Frontal cortex (tissue), 4 donors: ENCODE data around the gene NFATC1. TPM values are rescaled to one million over a fixed set of nuclear protein-coding genes. Genes with fewer than 3 reads are reported as not detected.

Source experiments
- DNase-seq, 2 donors: peaks; one replicate each; pipeline ENCODE4 v3.0.0; 2012; ENCODE audit warnings: low spot score in 2 of 2
- FAIRE-seq: peaks from 2 replicates; lab custom pipeline; 2012; peaks lifted over from hg19 to GRCh38; lab: Jason Lieb, UNC
- total RNA-seq: library from RNA; depleted of rRNA; stranded (reverse); fragments of >200 nt; gene quantifications from one replicate; pipeline ENCODE4 v1.2.3, GENCODE V29; 2014
- donor health status: control.
- donor health status: control.
- donor health status: control.

NFATC1 gene
- total RNA-seq, 1 donor from 2014 or later = 0.41 TPM

GRCh38 chr18:79554945-79555645 lies 159.4 kb downstream of the NFATC1 start:
- FAIRE-seq (no peak), DNase-seq (no peak)

GRCh38 chr18:79555885-79556284 lies 160.2 kb downstream of the NFATC1 start:
- FAIRE-seq (no peak), DNase-seq (no peak)

DNA sequence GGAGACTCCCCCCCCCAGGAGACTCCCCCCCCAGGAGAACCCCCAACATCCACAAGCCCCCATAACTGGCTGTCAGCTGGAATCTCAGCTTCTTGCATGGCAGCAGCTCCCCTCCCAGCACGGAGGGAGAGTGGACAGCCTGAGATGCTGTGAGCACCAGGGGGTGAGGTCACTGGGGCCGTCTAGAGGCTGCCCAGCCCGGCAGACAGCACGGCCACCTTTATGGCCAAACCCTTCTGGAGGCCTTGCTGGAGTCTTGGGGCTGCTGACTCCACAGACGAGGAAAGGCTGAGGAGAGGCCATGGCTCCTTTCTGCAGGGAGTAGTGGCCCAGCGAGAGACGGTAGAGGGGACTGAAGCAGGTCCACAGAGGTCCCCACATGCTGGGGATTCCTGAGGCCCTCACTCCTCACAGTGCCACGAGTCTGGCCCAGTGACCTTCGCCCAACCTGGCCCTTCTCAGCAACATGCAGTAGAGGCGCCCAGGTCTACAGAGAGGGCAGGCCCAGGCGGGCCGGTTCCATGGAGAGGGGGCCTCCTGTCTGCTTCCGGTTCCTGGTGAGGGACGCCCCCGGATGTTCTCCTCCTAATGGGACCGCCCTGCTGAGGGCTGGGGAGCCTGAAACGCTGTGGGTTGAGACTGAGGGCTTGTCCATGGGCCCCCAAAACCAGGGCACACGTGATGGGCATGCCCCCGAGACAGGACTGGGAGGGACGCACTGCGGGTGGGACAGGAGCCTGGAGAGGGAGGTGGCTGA lies 161.3 kb downstream of the NFATC1 start:
- FAIRE-seq = no peak
- no peak for DNase-seq

DNA sequence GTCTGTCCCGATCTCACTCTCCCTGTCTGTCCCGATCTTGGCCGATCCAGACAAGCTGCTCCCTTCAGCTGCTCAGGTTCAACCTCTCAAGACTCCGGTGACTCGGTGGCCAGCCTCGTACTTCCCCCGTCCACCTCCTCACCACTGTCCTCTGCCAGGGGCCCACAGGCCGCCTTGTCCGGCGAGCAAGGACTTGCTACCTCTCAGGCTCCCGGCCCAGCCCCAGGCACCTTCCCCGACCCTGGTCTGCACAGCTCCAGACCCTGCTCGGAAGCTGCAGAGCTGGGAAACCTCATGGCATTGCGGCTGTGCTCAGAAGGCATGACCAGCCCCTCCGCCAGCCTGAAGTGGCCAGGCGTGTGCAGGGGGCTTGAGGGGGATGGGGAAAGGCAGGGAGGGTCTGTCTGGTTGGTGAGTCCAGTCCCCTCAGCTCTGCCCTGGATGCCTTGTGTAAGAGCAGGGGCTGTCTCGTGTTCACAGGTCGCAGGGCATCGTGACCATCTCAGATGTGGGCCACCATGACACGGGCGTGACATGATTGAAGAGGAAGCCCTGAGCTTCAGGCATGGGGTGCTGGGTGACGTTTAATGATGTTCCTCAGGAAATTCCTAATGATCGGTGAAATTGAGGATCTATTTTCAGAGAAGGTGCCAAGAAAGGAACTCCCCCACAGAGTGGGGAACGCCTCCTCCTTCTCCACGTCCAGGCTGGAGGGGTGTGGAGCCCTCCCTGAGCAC lies 162.6 kb downstream of the NFATC1 start:
- DNase-seq (no peak), FAIRE-seq (no peak)

DNA sequence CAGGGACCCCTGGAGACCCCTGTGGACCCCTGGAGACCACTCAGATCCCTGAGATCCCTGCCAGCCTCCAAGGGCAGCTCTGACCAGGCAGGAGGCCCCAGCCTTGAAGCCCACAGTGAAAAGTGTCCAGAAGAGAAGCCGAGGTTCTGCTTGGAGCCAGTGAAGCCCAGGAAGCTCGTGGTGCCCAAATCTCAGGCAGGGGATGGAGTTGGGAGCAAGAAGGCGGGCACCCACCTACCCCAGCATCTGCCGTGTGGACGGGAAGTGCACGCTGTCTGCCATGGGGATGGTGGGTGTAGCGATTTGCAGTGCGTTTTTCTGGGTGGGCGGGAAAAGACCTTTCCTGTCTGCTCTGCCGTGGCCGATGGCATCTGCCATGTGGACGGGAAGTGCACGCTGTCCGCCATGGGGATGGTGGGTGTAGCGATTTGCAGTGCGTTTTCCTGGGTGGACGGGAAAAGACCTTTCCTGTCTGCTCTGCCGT lies 163.2 kb downstream of the NFATC1 start:
- DNase-seq (no peak), FAIRE-seq (no peak)

- no peak for FAIRE-seq
- DNase-seq = no peak
Measured at GRCh38 chr18:79559436-79559835, 163.7 kb downstream of the NFATC1 start.

GRCh38 chr18:79560042-79560860 lies 164.5 kb downstream of the NFATC1 start:
- DNase-seq (no peak), FAIRE-seq (no peak)

- no peak for FAIRE-seq
Measured at GRCh38 chr18:79560861-79561210, 165.1 kb downstream of the NFATC1 start.

DNA sequence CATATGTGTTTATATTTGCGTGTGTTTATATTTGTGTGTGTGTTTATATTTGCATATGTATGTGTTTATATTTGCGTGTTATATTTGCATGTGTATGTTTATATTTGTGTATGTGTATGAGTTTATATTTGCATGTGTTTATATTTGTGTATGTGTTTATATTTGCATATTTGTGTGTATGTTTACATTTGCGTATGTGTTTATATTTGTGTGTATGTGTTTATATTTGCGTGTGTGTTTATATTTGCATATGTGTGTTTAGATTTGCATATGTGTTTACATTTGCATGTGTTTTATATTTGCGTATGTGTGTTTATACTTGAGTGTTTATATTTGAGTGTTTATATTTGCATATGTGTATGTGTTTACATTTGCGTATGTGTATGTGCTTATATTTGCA lies 168.2 kb downstream of the NFATC1 start:
- FAIRE-seq (peak; percentile 57), DNase-seq (no peak)

More at GRCh38 chr18:79560861-79561210, 165.1 kb downstream of the NFATC1 start:
- no peak for DNase-seq

GRCh38 chr18:79564441-79564840 lies 168.7 kb downstream of the NFATC1 start:
- no peak for DNase-seq
- no peak for FAIRE-seq

DNA sequence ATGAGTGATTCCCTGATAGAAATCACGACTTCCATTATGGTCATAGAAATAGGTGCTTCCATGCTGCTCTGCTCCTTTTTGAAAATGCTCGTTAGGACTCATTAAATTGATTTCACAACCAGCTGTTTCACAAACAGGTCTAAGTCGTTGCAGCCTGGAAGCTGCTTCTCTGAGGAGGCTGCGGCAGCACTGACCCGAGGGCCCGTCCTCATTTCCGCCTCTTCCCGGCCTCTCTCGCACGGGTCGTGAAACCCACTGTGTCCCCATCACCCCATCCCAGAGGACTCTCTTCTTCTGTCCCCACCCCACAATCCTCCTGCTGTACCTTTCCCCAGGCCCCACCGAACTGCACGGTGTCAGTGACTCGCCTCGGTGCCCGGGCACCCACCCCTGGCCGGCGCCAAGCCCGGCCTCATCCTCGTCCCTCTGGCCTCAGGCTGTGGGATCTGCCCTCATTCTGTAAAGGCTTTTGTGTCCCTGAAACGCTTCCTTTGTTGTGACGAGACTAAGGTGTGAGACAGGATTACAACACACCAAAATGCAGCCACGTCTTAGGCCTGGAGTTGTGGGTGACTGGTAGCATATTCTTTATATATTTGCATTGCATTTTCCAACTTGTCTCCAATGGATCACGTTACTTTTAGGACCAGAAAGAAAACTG lies 171.2 kb downstream of the NFATC1 start:
- no peak for DNase-seq

DNA sequence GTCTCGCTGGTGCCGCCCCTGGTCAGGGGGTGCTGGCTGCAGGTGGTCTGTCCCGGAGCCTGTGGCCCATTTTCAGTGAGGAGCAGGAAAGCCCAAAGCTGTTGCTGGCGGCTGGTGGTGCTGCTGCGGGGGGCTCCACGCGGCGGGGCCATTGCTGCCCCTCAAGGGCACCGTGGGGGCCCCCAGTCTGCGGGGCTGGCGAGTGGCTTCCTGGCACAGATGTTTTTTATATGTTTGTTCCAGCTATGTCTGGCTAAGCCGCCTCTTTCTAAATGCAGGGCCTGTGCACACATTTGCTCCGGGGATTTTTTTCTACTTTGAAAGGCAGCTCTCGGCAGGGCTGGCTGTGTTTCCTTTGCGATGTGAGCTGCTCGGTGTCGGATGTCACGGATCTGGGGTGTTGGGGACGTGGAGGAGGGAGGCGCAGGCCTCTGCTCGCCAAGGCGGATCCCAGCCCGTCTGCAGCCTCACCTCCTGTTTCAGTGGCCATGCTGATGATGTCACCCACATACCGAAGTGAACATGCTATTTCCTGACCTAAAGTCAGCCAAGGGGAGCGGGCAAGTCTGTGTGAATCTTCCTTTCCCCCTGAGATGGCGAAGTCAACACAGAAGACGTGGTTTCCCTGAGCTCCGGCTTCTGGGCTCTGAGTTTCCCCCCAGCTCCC lies 171.9 kb downstream of the NFATC1 start:
- DNase-seq = no peak
- FAIRE-seq = no peak

More for the DNA sequence above, 171.2 kb downstream of the NFATC1 start:
- no peak for FAIRE-seq

DNA sequence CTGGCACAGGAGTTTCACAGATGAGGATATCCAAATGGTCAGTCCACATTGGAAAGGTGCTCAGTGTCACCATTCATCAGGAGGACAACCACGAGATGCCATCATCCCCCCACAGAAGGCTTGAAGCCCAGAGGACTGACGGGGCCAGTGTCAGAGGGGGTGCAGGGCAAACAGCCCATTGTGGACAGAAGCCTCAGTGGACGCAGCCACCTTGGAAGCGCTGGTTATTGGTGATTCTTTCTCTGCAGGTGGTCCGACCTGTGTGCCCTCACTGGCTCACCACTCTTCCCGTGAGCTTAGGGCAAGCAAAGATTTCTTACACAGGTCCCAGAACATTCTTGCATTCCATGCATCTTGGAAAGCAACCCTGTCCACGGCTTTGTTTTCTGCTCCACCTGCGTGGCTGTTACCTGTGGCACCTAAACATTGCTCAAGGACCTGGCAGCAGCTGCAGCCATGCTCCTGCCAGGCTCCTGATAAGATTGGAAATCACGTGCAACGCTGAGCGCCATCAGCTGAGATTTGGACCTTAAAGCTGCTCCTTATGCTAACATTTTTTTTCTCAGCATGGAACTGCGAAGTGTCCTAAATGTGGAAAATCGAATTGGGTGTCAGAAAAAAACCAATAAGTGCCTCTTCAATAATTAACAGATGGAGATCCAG lies 172.9 kb downstream of the NFATC1 start:
- no peak for DNase-seq
- FAIRE-seq = no peak

DNA sequence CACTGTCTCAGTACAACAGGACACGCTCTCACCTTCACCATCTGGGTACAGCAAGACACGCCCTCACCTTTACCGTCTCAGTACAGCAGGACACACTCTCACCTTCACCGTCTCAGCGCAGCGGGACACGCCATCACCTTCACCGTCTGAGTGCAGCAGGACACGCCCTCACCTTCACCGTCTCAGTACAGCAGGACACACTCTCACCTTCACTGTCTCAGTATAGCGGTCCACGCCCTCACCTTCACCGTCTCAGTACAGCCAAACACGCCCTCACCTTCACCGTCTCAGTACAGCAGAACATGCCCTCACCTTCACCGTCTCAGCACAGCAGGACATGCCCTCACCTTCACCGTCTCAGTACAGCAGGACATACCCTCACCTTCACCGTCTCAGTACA lies 174.0 kb downstream of the NFATC1 start:
- FAIRE-seq (no peak), DNase-seq (no peak)

DNA sequence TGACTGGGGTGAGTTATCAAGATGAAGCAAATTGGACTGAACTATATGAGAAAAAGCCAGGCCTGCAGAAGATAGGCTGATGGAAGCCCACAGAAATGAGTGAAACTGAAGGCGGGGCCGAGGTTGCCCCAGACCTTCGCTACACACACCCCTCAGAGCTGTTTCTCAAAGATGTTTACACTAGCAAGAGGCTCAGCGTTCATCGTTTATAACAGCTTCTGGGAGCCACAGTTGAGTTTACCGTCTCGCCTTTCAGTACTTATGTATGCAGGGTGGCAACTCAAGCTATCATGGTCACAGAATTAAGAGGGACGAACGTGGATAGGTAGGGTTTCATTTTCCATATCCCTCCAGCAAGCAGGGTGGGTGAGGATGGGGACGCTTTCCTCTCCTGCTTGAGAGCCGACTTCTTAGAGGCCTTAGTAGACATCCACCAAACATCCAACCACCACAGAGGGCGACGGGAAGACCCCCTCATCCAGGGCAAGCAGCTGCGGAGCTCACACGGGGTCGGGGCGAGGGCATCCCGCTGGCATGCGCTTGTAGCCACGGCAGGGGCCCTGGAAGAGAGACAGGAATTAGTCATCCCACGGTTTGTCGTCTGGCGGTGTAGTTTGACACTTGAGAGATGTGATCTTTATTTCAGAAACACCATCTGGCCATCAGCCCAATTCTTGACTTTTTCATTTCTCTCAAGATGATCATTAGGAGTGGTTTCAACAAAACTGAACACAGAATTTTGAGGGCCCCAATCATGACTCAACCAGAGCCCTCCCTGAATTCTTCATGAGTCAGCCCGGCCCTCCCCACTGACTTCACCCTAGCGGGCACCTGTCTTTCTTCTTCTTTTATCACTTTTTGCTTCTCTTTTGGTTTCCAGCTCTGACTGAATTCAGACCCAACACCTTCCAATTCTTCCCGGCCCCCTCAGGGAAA lies 174.8 kb downstream of the NFATC1 start:
- no peak for FAIRE-seq
- no peak for DNase-seq

DNA sequence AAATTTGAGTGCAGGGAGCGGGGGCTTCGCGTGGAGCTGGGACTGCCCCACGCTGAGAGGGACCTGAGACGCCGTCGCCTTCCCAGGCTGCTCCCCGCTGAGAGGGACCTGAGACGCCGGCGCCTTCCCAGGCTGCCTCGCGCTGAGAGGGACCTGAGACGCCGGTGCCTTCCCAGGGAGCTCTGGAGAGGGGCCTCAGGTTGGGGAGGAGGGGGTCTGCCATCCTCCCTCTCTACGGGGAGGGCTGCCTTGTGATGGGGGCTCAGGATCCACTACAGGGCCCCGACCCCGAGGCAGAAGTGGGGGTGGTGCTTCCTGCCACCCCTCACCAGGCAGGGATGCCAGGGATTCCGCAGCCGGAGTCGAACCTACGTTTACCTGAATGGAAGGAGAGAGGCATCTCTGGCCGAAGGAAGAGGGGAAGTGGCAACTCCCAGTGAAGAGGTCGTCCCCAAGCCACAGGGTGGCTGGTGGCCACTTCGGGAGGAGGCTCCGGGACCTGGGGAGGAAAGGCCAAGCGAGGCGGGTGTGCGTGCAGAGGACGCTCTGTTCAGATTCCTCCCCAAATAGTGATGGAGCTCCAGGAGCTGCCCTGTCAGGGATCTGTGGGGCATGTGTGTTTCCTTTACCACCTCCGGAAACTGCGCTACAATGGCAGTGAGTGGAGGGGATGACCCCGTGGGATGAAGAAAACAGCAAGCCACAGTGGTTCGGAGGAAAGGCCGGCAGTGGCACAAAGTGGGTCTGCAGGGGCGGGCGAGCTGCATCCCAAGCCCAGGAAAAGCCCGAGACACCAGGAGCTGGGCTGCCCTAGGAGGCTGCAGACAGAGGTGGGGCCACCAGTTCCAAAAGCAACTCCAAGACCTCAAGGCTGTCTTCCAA lies 175.7 kb downstream of the NFATC1 start:
- no peak for DNase-seq
- FAIRE-seq = no peak
